Neural progenitor cell (in vitro differentiated cells): ENCODE data around the gene MSANTD2. TPM values are rescaled to one million over a fixed set of nuclear protein-coding genes. Genes with fewer than 3 reads are reported as not detected.

Experiments used
- DNase-seq: peaks from one replicate; pipeline ENCODE4 v3.0.0-alpha.2; 2016; ENCODE audit warnings: low spot score
- H2AFZ ChIP-seq: fragments of 200-600 bp; sonication (generic); replicated peaks from 2 replicates; pipeline ENCODE4 v1.6.1; 2016; ENCODE audit warnings: antibody characterized with exemption
- H3F3A ChIP-seq: fragments of 200-600 bp; sonication (generic); 2 replicates; pipeline ENCODE4 v1.6.1; 2016; ENCODE audit warnings: antibody characterized with exemption, low read depth
- H3K27ac ChIP-seq: fragments of 200-600 bp; sonication (generic); 2 replicates; pipeline ENCODE4 v1.5.1; 2016; ENCODE audit warnings: mild to moderate bottlenecking
- H3K27me3 ChIP-seq: fragments of 200-600 bp; sonication (generic); 2 replicates; pipeline ENCODE4 v1.6.1; 2016; ENCODE audit warnings: mild to moderate bottlenecking, moderate library complexity
- H3K36me3 ChIP-seq: fragments of 200-600 bp; sonication (generic); 2 replicates; pipeline ENCODE4 v1.5.1; 2016
- H3K4me1 ChIP-seq: fragments of 200-600 bp; sonication (generic); 2 replicates; pipeline ENCODE4 v1.6.1; 2016; ENCODE audit warnings: mixed run types
- H3K4me2 ChIP-seq: fragments of 200-600 bp; sonication (generic); 2 replicates; pipeline ENCODE4 v1.6.1; 2016
- H3K4me3 ChIP-seq: fragments of 200-600 bp; sonication (generic); 2 replicates; pipeline ENCODE4 v1.5.1; 2016
- H3K79me2 ChIP-seq: fragments of 200-600 bp; sonication (generic); 2 replicates; pipeline ENCODE4 v1.6.1; 2016; ENCODE audit warnings: low read depth
- H3K9ac ChIP-seq: fragments of 200-600 bp; sonication (generic); 2 replicates; pipeline ENCODE4 v1.6.1; 2016
- H3K9me3 ChIP-seq: fragments of 200-600 bp; sonication (generic); 2 replicates; pipeline ENCODE4 v1.5.1; 2016; ENCODE audit warnings: low read depth
- H4K20me1 ChIP-seq: fragments of 200-600 bp; sonication (generic); 2 replicates; pipeline ENCODE4 v1.6.1; 2016; ENCODE audit warnings: low read depth
- H3K27ac Mint-ChIP-seq: 3 replicates; pipeline ENCODE4 v1.8.0; 2021; ENCODE audit warnings: mixed read lengths
- H3K27me3 Mint-ChIP-seq: 2 replicates; pipeline ENCODE4 v1.8.0; 2022; ENCODE audit warnings: low read depth, mild to moderate bottlenecking, inconsistent platforms, moderate library complexity, mixed read lengths; ENCODE audit not compliant: insufficient read depth
- H3K36me3 Mint-ChIP-seq: 3 replicates; pipeline ENCODE4 v1.8.0; 2021; ENCODE audit warnings: mixed read lengths
- H3K4me1 Mint-ChIP-seq: 3 replicates; pipeline ENCODE4 v1.8.0; 2021; ENCODE audit warnings: mixed read lengths
- H3K4me3 Mint-ChIP-seq: 3 replicates; pipeline ENCODE4 v1.8.0; 2021; ENCODE audit warnings: mild to moderate bottlenecking, moderate library complexity, mixed read lengths
- H3K9me3 Mint-ChIP-seq: 3 replicates; pipeline ENCODE4 v1.8.0; 2020; ENCODE audit warnings: mixed read lengths
- EZH2 ChIP-seq: fragments of 200-600 bp; sonication (generic); IDR thresholded peaks from 2 replicates; pipeline ENCODE4 v1.6.1; 2017; ENCODE audit warnings: antibody characterized with exemption, mild to moderate bottlenecking, moderate library complexity
- EZH2phosphoT487 ChIP-seq: fragments of 200-600 bp; sonication (generic); IDR thresholded peaks from 2 replicates; pipeline ENCODE4 v1.6.1; 2017; ENCODE audit warnings: antibody characterized with exemption
- total RNA-seq: library from RNA; depleted of rRNA; stranded (reverse); fragments of >200 nt; gene quantifications from 2 replicates; pipeline ENCODE4 v1.2.3, GENCODE V29; 2015; ENCODE audit warnings: low replicate concordance
- TF ChIP-seq, protein P1 (sequence below): fragments of 200-600 bp; sonication (generic); IDR thresholded peaks from 2 replicates; pipeline ENCODE4 v1.5.1; 2017; ENCODE audit warnings: antibody characterized with exemption, mild to moderate bottlenecking

The MSANTD2 gene
- total RNA-seq, 1 donor from 2014 or later = 41.9 TPM

DNA sequence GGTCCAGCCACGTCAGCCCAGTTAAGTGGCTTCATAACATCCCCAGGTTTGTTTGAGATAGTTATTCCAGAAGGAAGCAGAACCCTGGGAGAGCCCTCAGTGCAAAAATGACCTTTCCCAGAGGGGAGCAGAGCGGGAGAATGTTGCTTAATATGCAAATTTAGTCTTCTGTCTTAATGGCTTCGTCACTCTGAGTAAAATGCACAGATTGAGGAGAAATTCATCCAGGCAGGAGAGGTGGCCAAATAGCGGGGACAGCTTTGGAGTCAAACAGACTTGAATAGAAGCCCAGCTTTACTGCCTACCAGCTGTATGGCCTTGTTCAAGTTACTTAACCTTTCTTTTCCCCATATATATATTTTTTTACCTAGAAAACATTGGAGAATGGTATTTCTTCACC, 72.7 kb downstream of the MSANTD2 start:
- Mint-ChIP-seq H3K36me3 (no peaks in the 10 kb centered on the region), H3K4me3 (no peak overlapping the region), H3K9me3 (no peaks in the 10 kb centered on the region), H3K4me1 (peaks cover 42% of the 10 kb centered on the region), H3K27ac (no peak overlapping the region), H3K27me3 (peaks cover 21% of the 10 kb centered on the region)
- H3K27ac ChIP-seq = no peak overlapping the region
- DNase-seq = no peak
- no peak overlapping the region for H3K4me3 ChIP-seq
- no peaks in the 10 kb centered on the region for H3K9me3 ChIP-seq
- peaks cover 28% of the 10 kb centered on the region for H3K4me1 ChIP-seq
- no peaks in the 10 kb centered on the region for H3F3A ChIP-seq
- H3K36me3 ChIP-seq = no peaks in the 10 kb centered on the region
- no peaks in the 10 kb centered on the region for H4K20me1 ChIP-seq
- H2AFZ ChIP-seq = no peak overlapping the region
- no peak overlapping the region for H3K9ac ChIP-seq
- no peaks in the 10 kb centered on the region for H3K79me2 ChIP-seq
- peaks cover 32% of the 10 kb centered on the region for H3K27me3 ChIP-seq
- no peak overlapping the region for H3K4me2 ChIP-seq
- TF ChIP-seq EZH2 = no peak
- TF ChIP-seq, protein P1, sequence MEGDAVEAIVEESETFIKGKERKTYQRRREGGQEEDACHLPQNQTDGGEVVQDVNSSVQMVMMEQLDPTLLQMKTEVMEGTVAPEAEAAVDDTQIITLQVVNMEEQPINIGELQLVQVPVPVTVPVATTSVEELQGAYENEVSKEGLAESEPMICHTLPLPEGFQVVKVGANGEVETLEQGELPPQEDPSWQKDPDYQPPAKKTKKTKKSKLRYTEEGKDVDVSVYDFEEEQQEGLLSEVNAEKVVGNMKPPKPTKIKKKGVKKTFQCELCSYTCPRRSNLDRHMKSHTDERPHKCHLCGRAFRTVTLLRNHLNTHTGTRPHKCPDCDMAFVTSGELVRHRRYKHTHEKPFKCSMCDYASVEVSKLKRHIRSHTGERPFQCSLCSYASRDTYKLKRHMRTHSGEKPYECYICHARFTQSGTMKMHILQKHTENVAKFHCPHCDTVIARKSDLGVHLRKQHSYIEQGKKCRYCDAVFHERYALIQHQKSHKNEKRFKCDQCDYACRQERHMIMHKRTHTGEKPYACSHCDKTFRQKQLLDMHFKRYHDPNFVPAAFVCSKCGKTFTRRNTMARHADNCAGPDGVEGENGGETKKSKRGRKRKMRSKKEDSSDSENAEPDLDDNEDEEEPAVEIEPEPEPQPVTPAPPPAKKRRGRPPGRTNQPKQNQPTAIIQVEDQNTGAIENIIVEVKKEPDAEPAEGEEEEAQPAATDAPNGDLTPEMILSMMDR = no peak
- no peak for TF ChIP-seq EZH2phosphoT487

DNA sequence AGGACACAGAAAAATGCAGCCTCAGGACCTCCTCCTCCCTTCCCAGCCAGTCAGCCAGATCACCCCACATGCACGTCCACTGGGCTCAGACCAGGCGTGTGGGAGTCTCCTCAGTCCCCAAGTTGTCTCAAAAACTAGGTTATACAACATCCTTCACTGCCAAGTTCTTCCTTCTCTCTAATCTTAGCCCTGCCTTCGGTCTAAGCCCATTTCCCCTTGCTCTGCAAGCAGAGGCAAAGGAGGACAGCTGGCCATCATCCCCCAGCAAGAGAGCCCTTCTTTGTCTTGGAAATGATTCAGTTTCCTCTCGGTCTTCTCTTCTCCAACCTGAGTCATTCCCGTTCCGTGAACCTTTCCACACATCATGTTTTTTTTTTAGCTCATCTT, 74.5 kb downstream of the MSANTD2 start:
- no peak overlapping the region for H3K9ac ChIP-seq
- H3K79me2 ChIP-seq = no peaks in the 10 kb centered on the region
- H3K27me3 ChIP-seq = peaks cover 48% of the 10 kb centered on the region
- Mint-ChIP-seq H3K27ac (peak overlapping the region; percentile 0), H3K4me3 (peak overlapping the region; percentile 20), H3K27me3 (peaks cover 21% of the 10 kb centered on the region), H3K9me3 (no peaks in the 10 kb centered on the region), H3K4me1 (peaks cover 59% of the 10 kb centered on the region), H3K36me3 (no peaks in the 10 kb centered on the region)
- no peak for TF ChIP-seq EZH2
- TF ChIP-seq, protein P1 = no peak
- TF ChIP-seq EZH2phosphoT487 = no peak
- H2AFZ ChIP-seq = no peak overlapping the region
- no peak overlapping the region for H3K4me2 ChIP-seq
- no peaks in the 10 kb centered on the region for H4K20me1 ChIP-seq
- peaks cover 28% of the 10 kb centered on the region for H3K4me1 ChIP-seq
- no peak for DNase-seq
- H3K4me3 ChIP-seq = no peak overlapping the region
- H3F3A ChIP-seq = no peaks in the 10 kb centered on the region
- H3K9me3 ChIP-seq = no peaks in the 10 kb centered on the region
- H3K36me3 ChIP-seq = no peaks in the 10 kb centered on the region
- no peak overlapping the region for H3K27ac ChIP-seq

DNA sequence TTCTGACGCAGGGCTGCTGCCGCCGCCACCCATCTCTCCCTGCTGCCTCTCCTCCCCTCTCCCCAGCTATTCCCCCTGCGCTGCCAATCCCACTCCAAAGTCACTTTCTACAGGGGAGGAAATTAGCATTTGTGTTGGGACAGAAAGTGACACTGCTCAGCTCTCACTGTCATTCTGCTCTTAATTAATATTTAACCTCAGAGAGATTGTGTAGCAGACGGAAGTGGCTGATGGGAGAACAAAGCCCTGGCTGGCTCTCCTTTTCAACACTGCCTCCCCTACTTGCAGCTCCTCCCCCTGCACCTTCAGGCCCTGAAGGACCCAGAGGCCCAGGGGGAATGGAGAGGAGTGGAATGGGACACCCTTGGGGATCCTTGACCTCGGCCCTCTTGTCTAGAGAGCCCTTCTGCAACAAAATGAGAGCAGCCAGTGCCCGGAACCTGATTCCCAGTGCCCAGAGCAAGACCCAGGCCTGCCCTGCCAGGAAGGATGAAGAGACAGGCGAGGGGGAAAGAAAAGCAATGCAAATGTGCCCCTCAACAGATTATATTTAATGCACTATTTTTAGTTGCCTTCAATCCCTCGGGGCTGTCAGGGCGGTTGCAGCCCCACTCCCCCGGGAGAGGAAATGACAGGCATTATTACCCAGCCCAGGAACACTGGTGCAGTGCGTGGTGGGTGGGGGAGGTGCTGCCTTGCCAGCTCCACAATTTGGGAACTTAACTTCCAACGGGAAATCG, 75.1 kb downstream of the MSANTD2 start:
- Histone ChIP-seq H3K4me2 (peak overlapping the region; percentile 31), H3K9ac (no peak overlapping the region), H3F3A (no peaks in the 10 kb centered on the region), H4K20me1 (no peaks in the 10 kb centered on the region), H3K27me3 (peaks cover 54% of the 10 kb centered on the region), H2AFZ (peak overlapping the region; percentile 63), H3K27ac (no peak overlapping the region), H3K79me2 (no peaks in the 10 kb centered on the region), H3K4me3 (no peak overlapping the region), H3K9me3 (no peaks in the 10 kb centered on the region), H3K36me3 (no peaks in the 10 kb centered on the region), H3K4me1 (peaks cover 28% of the 10 kb centered on the region)
- H3K4me3 Mint-ChIP-seq = peak overlapping the region; percentile 15
- TF ChIP-seq, protein P1 = no peak
- TF ChIP-seq EZH2phosphoT487 (no peak), EZH2 (no peak)
- no peaks in the 10 kb centered on the region for H3K36me3 Mint-ChIP-seq
- H3K27me3 Mint-ChIP-seq = peaks cover 21% of the 10 kb centered on the region
- peak overlapping the region; percentile 64 for H3K27ac Mint-ChIP-seq
- peaks cover 60% of the 10 kb centered on the region for H3K4me1 Mint-ChIP-seq
- no peak for DNase-seq
- H3K9me3 Mint-ChIP-seq = no peaks in the 10 kb centered on the region
